Activated CD4-positive, alpha-beta T cell treated with anti-CD3 and anti-CD28 coated beads, Interleukin-2, amount 10 ng/mL, durations not matched to agents 24 days and 14 days (primary cell): ENCODE measurements around the gene GLDC. TPM values are rescaled to one million over a fixed set of nuclear protein-coding genes. Genes with fewer than 3 reads are reported as not detected.
"Not testable (repeated sequence)": the region's sequence is repeated elsewhere in the genome, so short reads cannot be mapped to it uniquely, and the experiment has no call there.

Experiments used
- DNase-seq: peaks from one replicate; pipeline ENCODE4 v3.0.0; 2022
- H3K27ac Mint-ChIP-seq: one replicate; pipeline ENCODE4 v1.8.0; 2022; ENCODE audit warnings: mild to moderate bottlenecking, mixed read lengths
- H3K27me3 Mint-ChIP-seq: one replicate; pipeline ENCODE4 v1.8.0; 2022; ENCODE audit warnings: mixed read lengths
- H3K36me3 Mint-ChIP-seq: one replicate; pipeline ENCODE4 v1.8.0; 2022; ENCODE audit warnings: low read depth, mild to moderate bottlenecking, mixed read lengths
- H3K4me1 Mint-ChIP-seq: one replicate; pipeline ENCODE4 v1.8.0; 2021; ENCODE audit warnings: mixed read lengths
- H3K4me3 Mint-ChIP-seq: one replicate; pipeline ENCODE4 v1.8.0; 2022; ENCODE audit warnings: mild to moderate bottlenecking, moderate library complexity, mixed read lengths
- H3K9me3 Mint-ChIP-seq: one replicate; pipeline ENCODE4 v1.8.0; 2021; ENCODE audit warnings: mixed read lengths
- intact Hi-C: fragments of 100-400 bp; cut with micrococcal nuclease; formaldehyde crosslinking; loops from one replicate; pipeline ENCODE4 v1.15.1; 2023
- total RNA-seq: library from RNA; stranded (reverse); gene quantifications from 2 replicates; pipeline ENCODE4 v1.2.3, GENCODE V29; 2022

GLDC gene
- total RNA-seq, 1 donor from 2014 or later, result 1.1 TPM

- no peaks in the 10 kb centered on the region for H3K9me3 Mint-ChIP-seq
- H3K27me3 Mint-ChIP-seq, result no peaks in the 10 kb centered on the region
- no peak overlapping the region for H3K4me3 Mint-ChIP-seq
- DNase-seq, result no peak
- H3K4me1 Mint-ChIP-seq, result peaks cover 8% of the 10 kb centered on the region
- H3K27ac Mint-ChIP-seq, result no peak overlapping the region
- no peaks in the 10 kb centered on the region for H3K36me3 Mint-ChIP-seq
- intact Hi-C loops, result loop anchor here (10.0 kb wide), 1 partner anchor 677 kb away; no protein-coding TSS in a partner anchor
Observed at GRCh38 chr9:6562201-6562600, 83.3 kb downstream of the GLDC start.

- intact Hi-C loops, result no loop called here
- no peak overlapping the region for H3K27ac Mint-ChIP-seq
- H3K9me3 Mint-ChIP-seq, result no peaks in the 10 kb centered on the region
- no peaks in the 10 kb centered on the region for H3K27me3 Mint-ChIP-seq
- H3K4me1 Mint-ChIP-seq, result peaks cover 1% of the 10 kb centered on the region
- H3K4me3 Mint-ChIP-seq, result no peak overlapping the region
- DNase-seq, result no peak
- no peaks in the 10 kb centered on the region for H3K36me3 Mint-ChIP-seq
Observed at GRCh38 chr9:6557883-6558616, 87.5 kb downstream of the GLDC start.

- Mint-ChIP-seq H3K4me3 (no peak overlapping the region), H3K36me3 (no peaks in the 10 kb centered on the region), H3K27me3 (no peaks in the 10 kb centered on the region), H3K27ac (no peak overlapping the region), H3K4me1 (peaks cover 3% of the 10 kb centered on the region), H3K9me3 (no peaks in the 10 kb centered on the region)
- DNase-seq, result no peak
- intact Hi-C loops, result no loop called here
Observed at GRCh38 chr9:6553866-6554265, 91.7 kb downstream of the GLDC start.

- intact Hi-C loops, result no loop called here
- Mint-ChIP-seq H3K4me1 (peaks cover 3% of the 10 kb centered on the region), H3K9me3 (no peaks in the 10 kb centered on the region), H3K36me3 (no peaks in the 10 kb centered on the region), H3K27ac (no peak overlapping the region), H3K4me3 (no peak overlapping the region), H3K27me3 (no peaks in the 10 kb centered on the region)
- DNase-seq, result no peak
Observed at GRCh38 chr9:6552498-6553121, 92.9 kb downstream of the GLDC start.

GRCh38 chr9:6552033-6552432 lies 93.5 kb downstream of the GLDC start:
- H3K4me1 Mint-ChIP-seq, result peaks cover 3% of the 10 kb centered on the region
- DNase-seq, result no peak
- intact Hi-C loops, result no loop called here
- no peak overlapping the region for H3K4me3 Mint-ChIP-seq
- no peak overlapping the region for H3K27ac Mint-ChIP-seq
- no peaks in the 10 kb centered on the region for H3K27me3 Mint-ChIP-seq
- no peaks in the 10 kb centered on the region for H3K36me3 Mint-ChIP-seq
- no peaks in the 10 kb centered on the region for H3K9me3 Mint-ChIP-seq

- Mint-ChIP-seq H3K4me3 (no peak overlapping the region), H3K36me3 (no peaks in the 10 kb centered on the region), H3K9me3 (no peaks in the 10 kb centered on the region), H3K4me1 (peaks cover 3% of the 10 kb centered on the region), H3K27ac (no peak overlapping the region), H3K27me3 (no peaks in the 10 kb centered on the region)
- intact Hi-C loops, result no loop called here
- no peak for DNase-seq
Observed at GRCh38 chr9:6551136-6551535, 94.4 kb downstream of the GLDC start.

GRCh38 chr9:6549106-6549800 lies 96.3 kb downstream of the GLDC start:
- Mint-ChIP-seq H3K4me3 (no peak overlapping the region), H3K27me3 (no peaks in the 10 kb centered on the region), H3K27ac (no peak overlapping the region), H3K4me1 (peaks cover 3% of the 10 kb centered on the region), H3K36me3 (no peaks in the 10 kb centered on the region), H3K9me3 (no peaks in the 10 kb centered on the region)
- intact Hi-C loops, result no loop called here
- DNase-seq, result no peak

- no peaks in the 10 kb centered on the region for H3K4me1 Mint-ChIP-seq
- no peak for DNase-seq
- no peak overlapping the region for H3K27ac Mint-ChIP-seq
- intact Hi-C loops, result no loop called here
- no peak overlapping the region for H3K4me3 Mint-ChIP-seq
- no peaks in the 10 kb centered on the region for H3K36me3 Mint-ChIP-seq
- no peaks in the 10 kb centered on the region for H3K9me3 Mint-ChIP-seq
- no peaks in the 10 kb centered on the region for H3K27me3 Mint-ChIP-seq
Observed at GRCh38 chr9:6545017-6545691, 100.4 kb downstream of the GLDC start.

- Mint-ChIP-seq H3K36me3 (no peaks in the 10 kb centered on the region), H3K9me3 (no peaks in the 10 kb centered on the region), H3K4me3 (no peak overlapping the region), H3K4me1 (peaks cover 2% of the 10 kb centered on the region), H3K27ac (no peak overlapping the region), H3K27me3 (no peaks in the 10 kb centered on the region)
- DNase-seq, result no peak
- intact Hi-C loops, result no loop called here
Observed at GRCh38 chr9:6543204-6543603, 102.3 kb downstream of the GLDC start.

GRCh38 chr9:6542617-6543016 lies 102.9 kb downstream of the GLDC start:
- H3K4me3 Mint-ChIP-seq, H3K4me1 Mint-ChIP-seq, DNase-seq, H3K27me3 Mint-ChIP-seq, intact Hi-C loops, H3K9me3 Mint-ChIP-seq, H3K36me3 Mint-ChIP-seq, H3K27ac Mint-ChIP-seq: not testable (repeated sequence)

GRCh38 chr9:6538666-6539071 lies 106.9 kb downstream of the GLDC start:
- no peak overlapping the region for H3K27ac Mint-ChIP-seq
- peaks cover 2% of the 10 kb centered on the region for H3K4me1 Mint-ChIP-seq
- intact Hi-C loops, result no loop called here
- DNase-seq, result no peak
- no peaks in the 10 kb centered on the region for H3K36me3 Mint-ChIP-seq
- no peak overlapping the region for H3K4me3 Mint-ChIP-seq
- no peaks in the 10 kb centered on the region for H3K27me3 Mint-ChIP-seq
- no peaks in the 10 kb centered on the region for H3K9me3 Mint-ChIP-seq

- H3K27ac Mint-ChIP-seq, result no peak overlapping the region
- intact Hi-C loops, result no loop called here
Observed at GRCh38 chr9:6535594-6535993, 109.9 kb downstream of the GLDC start.

GRCh38 chr9:6525326-6526045 lies 120.0 kb downstream of the GLDC start:
- Mint-ChIP-seq H3K9me3 (peaks cover 9% of the 10 kb centered on the region), H3K27ac (no peak overlapping the region), H3K4me3 (no peak overlapping the region), H3K36me3 (peaks cover 18% of the 10 kb centered on the region), H3K4me1 (no peaks in the 10 kb centered on the region), H3K27me3 (no peaks in the 10 kb centered on the region)
- no peak for DNase-seq
- intact Hi-C loops, result no loop called here

More at GRCh38 chr9:6535594-6535993, 109.9 kb downstream of the GLDC start:
- H3K36me3 Mint-ChIP-seq, result no peaks in the 10 kb centered on the region
- DNase-seq, result no peak
- H3K9me3 Mint-ChIP-seq, result no peaks in the 10 kb centered on the region
- H3K4me3 Mint-ChIP-seq, result no peak overlapping the region
- H3K27me3 Mint-ChIP-seq, result peaks cover 5% of the 10 kb centered on the region
- peaks cover 2% of the 10 kb centered on the region for H3K4me1 Mint-ChIP-seq
